Activated CD4-positive, alpha-beta T cell treated with anti-CD3 and anti-CD28 coated beads, Interleukin-2, amount 50 U/mL, for 16 hours (primary cell): ENCODE data around the gene CDC73.
A peak's percentile ranks its signal among the peaks of the same experiment; 100 is the strongest.
"Not testable (repeated sequence)": the region's sequence is repeated elsewhere in the genome, so short reads cannot be mapped to it uniquely, and the experiment has no call there.

ENCODE experiments used
- DNase-seq: peaks from one replicate; pipeline ENCODE4 v3.0.0-alpha.2; 2020

CDC73 gene

DNA sequence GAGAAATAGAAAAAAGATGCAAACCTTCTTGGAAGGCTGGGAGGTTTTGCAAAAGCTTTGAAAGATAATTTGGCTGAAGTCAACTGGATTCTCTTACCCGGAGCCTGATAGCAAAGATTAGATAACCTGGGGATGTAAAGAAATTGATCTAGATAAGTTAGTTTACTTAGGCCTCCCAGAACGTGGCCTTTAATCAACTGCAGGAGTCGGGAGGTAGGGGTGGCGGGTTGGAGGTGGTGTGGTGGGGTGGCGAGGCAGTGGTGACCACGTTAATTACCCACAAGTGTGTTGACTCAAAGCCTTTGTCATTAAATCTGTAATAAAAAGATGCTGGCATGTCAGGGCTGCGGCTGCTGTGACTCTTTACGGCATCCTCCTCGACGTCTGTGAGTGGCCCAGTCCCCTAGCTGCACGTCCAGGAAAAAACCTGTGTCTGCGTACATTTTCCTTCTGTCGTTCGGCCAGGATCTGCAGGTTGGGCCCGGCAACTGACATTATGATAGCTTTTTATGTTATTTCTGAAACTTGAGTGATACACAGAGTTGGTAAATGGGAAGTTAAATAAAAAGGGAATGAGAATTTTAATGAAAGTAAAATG, 115.6 kb downstream of the CDC73 start:
- DNase-seq, result no peak

DNA sequence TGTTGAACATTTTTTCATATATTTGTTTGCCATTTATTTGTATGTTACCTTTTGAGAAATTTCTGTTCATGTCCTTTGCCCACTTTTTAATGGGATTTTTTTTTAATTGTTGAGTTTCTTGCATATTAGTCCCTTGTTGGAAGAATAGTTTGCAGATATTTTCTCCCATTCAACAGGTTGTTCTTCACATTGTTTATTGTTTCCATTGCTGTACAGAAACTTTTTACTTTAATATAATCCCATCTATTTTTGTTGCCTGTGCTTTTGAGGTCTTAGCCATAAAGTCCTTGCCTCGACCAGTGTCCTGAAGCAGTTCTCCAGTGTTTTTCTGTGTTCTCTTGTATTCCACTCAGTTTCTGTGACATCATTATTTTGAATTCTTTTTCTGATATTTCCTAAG, 118.8 kb downstream of the CDC73 start:
- DNase-seq, result no peak

DNA sequence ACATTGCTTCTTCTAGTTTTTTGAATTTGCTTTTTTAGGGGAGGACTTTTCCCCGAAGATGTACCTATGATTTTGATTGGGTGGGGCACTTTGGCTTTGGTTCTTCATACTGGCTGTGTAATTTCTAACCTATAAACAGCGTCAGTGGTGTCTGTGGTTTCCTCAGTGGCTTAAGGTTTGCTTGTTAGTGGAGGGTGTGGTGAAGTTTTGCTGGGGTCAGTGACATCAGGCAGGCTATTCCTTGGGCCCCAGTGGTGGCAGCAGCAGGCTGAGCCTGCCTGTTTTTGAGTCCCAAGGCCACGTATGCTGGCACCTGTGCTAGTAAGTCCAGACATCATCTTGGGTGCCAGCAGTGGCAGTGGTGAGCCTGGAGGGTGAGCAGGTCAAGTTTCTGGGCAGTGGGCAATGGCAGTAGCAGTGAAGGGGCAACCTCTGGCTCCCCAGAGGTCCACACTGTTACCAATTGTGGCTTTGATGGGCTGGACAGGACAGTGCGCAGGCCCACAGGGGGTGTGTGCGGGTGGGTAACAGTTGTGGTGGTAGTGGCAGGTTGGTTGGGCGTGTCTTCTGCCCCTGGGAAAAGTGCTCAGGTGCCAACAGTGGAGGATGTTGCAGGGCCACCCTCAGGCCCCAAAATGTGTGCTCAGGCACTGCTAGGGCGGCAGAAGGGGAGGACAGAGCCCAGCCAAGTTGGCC, 119.4 kb downstream of the CDC73 start:
- DNase-seq, result peak; percentile 66

DNA sequence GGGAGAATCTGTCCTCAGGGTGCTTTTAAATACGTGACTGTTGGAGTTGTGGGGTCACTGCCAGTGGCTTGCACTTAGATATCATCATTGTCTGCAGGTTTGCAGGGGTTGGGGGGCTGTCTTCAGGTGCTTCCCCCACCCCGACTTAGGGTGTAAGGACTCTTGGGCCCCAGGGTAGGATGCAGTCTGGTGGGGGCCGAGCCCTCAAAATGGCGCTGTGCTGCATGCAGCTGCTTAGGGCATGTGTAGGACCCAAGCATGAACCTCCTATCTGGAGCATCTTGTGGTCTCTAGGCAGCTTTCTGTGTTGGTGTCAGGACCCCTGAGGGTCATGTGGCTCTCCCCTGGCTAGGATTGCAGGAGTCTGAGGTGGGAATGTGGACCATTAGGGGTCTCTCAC, 120.2 kb downstream of the CDC73 start:
- DNase-seq, result no peak

DNA sequence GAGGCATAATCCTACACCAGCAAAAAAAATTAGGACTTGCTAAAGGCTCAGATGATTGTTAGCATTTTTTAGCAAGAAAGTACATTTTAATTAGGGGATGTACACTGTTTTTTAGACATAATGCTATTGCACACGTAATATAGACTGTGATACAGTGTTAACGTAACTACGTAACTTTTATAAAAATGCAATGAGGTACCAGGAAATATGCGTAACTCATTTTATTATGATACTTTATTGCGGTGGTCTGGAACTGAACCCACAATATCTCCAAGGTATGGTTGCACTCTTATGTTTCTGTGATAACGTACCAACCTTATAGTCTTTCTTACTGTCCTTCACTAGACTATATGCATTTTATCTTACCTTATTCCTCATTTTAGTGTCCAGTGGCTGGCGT, 127.4 kb downstream of the CDC73 start:
- DNase-seq, result no peak

DNA sequence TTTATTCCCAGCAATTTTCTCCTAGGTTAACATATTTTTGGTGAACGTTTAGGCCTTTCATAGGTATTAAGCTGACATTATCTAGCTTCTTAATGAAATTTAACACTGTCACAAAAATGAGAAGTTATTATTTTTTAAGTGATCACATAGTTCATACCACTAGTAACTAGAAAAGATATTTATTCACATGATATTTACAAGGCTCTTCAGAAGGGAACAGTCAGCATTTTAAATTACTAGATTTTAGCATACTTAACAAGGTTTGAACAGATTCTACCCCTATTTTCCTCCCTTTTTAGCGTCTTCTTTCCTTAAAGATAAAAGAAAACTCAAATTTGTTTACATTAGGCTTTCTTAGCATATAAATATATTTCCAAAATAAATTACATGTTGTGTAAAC, 130.1 kb downstream of the CDC73 start:
- no peak for DNase-seq

DNA sequence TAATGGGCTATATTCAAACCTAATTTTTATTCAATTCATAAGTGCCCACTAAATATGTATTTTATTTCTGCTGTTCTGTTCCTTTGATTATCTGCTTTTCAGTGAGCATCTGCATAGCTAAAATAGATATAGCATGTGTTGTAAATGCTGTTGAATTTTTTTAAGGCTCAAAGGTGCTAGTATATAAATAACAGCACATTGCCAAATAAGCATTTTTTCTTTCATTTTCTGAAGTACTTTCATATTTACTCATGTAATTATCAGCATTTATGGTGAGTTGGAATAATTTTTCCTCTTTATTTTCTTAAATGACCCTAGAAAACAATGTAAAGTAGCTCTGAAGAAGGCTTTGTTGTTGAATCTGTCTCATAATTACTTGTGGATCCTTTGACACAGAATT, 134.2 kb downstream of the CDC73 start:
- DNase-seq, result no peak

DNA sequence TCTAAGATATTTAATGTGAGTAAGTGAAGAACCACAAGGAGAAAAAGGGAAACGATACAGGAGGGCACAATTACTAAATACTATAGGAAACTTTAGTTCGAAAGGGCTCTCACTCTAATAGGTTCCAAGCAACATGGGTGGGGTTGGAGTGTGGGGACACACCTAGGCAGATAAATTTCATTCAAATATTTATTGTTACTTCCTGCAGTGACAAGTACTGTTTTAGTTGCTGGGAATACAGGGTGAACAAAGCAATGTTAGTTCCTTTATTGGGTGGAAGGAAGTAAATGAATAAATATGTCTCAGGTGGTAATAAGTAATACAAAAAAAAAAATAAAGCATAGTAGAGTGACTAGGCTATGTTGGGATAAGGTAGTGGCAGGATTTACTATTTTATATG, 137.8 kb downstream of the CDC73 start:
- no peak for DNase-seq

DNA sequence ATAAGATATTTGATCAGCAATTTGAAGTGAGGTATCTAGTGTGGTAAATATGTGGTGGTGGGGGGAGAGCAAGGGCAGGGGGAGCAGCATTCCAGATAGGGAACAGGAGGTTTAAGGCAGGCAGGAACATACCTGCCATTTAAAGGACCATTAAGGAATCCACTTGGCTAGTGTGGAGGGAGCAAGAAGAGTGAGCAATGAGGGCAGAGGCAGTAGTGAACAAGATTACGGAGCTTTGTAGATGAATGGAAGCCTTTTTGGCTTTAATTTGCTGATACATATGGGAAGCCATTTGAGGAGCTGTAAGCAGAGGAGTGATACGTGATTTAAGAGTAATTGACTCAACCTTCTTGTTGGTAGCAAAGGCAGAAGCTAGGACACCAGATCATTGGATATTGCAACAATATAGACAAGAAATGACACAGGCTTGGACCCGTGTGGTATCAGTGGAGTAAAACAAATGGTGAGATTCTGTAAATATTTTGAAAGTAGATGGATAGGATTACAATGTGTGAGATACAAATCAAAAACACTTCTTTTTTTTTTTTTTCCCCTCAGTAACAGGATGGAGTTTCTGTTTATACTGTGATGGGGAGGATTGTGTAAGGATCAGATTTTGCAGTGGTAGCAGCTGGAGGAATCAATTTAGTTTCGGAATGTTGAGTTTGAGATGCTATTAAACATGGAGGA, 138.4 kb downstream of the CDC73 start:
- no peak for DNase-seq

DNA sequence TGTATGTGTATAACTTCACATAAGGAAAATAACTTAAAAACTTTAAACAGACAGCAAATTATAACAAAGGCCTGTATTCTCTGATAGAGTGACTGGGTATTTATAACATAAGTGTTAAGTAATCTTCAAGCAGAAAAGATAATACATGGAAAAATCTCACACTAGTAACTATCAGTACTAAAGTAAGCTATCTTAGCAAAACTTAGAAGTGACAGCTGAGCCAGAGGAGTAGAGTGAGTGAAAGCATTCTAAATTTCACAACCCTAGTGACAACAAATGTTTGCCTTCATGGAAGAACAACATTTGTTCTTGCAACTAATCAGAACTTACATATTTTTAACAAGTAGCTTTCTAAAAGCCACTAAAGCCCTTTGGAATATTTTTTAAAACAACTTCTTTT, 139.1 kb downstream of the CDC73 start:
- DNase-seq, result no peak

DNA sequence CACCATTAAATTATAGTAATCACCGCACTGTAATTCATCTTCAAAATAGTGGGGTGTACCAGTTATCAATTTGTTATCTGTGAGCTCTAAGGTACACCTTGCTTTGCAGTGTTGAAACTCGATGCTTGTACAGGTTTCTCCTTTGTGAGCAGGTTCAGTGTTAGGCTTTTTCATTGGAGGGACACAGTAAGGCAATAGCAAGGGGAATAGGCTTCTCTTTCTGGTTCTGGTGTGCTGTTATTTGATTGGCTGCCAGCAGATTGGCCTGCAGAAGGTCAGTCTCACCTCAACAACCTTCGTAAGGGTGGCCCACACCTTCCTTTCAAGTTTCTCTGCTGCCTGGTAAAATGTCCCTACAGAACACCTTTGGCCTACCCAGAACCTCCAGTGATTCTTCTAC, 140.8 kb downstream of the CDC73 start:
- no peak for DNase-seq

DNA sequence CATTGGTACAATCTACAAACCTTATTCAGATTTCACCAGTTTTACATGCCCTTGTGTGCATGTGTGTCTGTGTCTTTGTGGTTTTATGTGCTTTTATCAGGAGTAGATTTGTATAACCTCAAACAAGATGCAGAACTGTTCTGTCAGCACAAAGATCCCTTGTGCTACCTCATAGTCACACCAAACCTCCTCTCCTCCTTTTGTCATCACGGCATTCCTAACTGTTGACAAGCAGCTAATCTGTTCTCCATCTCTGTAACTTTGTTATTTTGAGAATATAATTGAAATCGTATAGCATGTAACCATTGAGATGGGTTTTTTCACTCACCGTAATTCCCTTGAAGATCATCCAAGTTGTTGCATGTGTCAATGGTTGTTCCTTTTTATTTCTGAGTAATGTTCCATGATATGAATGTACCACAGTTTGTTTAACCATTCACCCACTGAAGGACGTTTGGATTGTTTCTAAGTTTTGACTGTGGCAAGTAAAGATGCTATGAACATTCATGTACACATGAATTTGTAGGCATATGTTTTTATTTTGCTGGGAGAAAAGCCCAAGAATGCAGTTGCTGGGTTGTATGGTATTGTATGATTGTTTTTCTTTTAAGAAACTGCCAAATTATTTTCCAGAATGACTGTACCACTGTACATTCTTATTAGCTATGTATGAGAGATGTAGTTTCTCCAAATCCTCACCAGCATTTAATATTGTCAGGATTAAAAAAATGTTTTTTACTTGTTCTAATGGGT, 142.7 kb downstream of the CDC73 start:
- no peak for DNase-seq

DNA sequence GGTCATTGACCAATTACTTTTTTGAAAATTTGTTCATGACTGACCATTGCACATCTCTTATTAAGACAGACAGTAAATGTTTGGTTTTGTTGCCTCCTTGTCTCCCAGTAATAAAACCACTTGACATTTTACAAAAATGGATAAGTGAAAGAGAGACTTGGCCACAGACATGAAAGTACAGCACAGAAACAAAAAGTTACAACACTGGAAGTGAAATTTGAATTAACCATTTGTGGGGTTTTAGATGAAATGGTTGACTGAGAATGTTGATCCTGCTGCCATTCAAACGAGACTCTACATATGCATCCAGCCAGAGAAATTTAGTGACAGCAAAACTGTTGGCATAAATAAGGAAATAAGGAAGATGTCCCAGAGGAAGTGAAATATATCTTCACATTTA, 143.9 kb downstream of the CDC73 start:
- DNase-seq, result no peak

DNA sequence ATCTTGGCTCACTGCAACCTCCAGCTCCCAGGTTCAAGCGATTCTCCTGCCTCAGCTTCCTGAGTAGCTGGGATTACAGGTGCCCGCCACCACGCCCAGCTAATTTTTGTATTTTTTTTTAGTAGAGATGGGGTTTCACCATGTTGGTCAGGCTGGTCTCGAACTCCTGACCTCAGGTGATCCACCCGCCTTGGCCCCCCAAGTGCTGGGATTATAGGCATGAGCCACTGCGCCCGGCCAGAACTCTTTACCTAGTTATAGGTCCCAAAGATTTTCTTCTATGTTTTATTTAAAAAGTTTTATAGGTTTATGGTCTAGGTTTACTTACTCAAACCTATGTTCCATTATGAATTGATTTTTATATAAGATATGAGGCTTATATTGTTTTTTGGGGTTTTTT, 145.0 kb downstream of the CDC73 start:
- DNase-seq, result not testable (repeated sequence)

DNA sequence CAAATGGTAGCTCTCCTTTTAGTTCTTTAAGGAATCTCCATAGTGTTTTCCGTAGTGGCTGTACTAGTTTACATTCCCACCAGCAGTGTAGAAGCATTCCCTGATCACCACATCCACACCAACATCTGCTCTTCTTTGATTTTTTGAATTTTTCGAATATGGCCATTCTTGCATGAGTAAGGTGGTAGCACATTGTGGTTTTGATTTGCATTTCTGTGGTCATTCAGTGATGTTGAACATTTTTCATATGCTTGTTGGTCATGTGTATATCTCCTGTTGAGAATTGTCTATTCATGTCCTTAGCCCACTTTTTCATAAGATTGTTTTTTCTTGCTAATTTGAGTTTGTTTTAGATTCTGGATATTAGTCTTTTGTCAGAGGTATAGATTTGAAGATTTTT, 149.2 kb downstream of the CDC73 start:
- DNase-seq, result no peak

DNA sequence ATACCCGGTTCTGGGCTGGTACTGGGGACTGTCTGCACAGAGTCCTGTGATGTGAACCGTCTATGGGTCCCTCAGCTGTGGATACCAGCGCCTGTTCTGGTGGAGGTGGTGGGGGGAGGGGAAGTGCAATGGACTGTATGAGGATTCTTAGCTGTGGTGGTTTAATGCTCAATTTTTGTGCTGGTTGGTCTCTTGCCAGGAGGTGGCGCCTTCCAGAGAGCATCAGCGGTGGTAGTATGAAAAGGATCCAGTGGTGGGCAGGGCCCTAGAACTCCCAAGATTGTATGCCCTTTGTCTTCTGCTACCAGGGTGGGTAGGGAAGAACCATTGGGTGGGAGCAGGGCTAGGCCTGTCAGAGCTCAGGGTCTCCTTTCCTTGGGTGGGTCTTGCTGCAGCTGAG, 153.9 kb downstream of the CDC73 start:
- DNase-seq, result no peak

DNA sequence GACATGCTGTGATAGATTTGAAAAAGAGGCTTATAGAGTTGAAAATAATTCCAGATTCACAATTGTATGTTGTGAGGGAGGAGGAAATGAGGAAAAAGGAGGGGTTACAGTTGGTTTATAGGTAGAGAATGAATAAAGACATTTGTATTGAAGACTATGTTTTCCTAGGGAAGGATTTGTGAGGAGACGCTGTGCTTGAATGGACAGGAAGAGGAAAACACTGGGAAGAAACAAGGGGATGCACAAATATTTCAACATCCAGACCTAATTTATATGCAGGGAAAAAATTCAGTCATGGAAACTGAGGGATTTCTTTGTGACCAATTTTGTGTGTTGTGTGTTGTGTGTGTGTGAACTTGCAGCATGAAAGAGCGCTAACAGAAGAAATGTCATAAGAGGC, 157.1 kb downstream of the CDC73 start:
- no peak for DNase-seq

DNA sequence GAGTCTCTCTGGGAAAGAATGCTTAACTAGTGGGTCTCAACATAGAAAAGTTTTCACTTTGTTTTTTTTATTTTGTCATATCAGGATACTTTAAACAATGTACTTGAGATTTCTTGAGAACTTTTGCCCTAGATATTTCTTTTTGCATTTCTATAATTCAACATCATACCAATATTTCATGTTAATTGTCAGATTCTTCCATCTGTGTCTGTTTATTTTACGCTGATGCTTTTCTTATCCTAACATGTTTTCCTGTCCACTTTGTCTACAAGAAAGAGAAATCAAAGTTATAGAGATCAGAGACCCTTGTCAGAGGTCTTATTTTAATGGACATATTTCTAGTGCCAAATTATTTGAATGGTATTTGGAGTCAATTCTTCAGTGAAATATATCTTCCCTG, 160.1 kb downstream of the CDC73 start:
- DNase-seq, result no peak

DNA sequence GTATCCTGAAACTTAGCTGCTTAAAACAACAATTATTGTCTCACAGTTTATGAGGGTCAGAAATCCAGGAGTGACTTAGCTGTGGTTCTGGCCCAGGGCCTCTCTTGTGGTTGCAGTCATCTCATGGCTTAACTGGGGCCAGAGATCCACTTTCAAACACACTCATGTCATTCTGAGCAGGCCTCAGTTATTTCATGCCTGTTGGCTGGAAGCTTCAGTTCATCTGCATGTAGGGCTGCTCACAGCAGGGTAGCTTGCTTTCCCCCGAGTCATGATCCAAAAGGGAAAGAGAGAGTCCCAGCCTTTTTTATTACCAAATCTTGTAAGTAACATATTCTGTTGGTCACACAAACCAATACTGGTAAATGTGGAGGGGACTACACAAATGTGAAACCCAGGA, 161.2 kb downstream of the CDC73 start:
- no peak for DNase-seq

DNA sequence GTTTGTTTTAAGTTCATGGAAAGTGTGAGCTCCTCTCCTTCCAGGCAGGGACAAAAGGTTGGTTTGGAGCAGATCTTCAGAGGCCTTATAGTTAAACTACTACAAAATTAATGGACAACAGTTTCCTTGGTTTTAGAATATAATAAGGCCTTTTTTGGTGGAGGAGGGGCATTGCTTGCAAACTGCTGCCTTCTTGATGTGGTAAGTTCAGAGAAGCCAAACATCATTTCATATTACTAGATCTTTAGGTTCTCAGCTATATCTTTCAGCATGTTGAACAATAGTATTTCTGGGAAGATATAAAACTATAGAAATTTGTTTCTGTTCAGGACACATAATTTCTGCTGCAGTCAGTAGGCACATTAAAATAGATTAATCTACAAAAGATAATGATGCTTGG, 162.4 kb downstream of the CDC73 start:
- no peak for DNase-seq

DNA sequence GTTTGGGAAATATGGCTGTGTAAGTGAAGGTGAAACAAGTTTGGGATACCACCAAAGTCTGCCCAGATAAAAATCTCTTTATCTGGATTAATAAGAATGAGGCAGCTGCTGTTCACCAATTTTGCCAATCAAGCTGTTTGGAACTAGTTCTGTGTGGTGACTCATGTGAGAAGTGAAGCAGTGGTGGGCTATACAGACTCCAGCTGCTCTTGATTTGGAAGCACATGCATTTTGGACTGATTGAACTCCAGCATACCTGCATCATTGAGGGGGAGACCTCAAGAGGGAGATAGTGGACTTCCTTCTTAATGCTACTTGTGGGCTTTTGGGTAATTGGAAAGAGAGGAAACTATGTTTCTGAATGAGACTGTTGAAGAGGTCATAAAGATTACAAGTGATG, 163.8 kb downstream of the CDC73 start:
- no peak for DNase-seq

DNA sequence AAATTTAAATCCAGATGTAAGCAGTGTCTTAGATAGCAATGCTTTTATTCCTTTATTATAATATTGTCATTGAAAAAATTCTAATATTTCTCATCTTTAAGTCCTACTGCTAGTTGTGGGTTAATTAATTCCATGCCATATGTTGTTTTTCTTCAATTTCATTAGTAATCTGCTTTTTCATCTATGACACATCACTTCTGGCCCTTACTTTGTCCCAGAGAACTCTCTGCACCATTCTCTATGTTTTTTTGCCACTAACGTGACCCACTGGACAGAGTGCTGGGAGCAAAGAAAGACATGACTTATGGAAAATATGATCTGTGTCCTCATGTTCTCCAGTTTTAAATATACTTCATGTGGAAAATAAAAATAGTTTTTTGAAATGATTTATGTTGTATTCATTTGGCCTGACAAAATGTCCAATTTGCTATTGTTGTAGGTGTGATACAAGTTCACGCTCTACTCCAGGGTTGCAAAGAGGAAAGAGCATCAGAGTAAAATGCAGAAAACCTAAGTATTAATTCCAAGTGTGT, 166.8 kb downstream of the CDC73 start:
- DNase-seq, result not testable (repeated sequence)

DNA sequence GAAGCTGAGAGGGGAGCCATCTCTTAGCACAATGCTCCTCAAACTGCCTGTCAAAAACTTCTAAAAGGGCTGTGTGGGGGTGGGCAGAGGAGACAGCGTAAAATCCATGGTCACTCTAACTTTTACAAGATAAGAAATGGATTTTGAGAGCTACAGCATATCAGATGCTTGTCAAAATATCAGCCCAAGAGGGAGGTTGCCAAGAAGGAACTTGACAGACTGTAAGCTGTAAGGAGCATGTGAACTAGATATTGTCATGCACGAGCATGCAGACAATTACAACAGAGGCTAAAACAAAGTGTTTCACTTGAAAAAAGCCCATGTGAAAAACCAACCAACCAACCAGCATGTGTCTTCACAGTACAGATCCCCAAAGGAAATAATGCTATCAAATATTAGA, 171.9 kb downstream of the CDC73 start:
- DNase-seq, result no peak

DNA sequence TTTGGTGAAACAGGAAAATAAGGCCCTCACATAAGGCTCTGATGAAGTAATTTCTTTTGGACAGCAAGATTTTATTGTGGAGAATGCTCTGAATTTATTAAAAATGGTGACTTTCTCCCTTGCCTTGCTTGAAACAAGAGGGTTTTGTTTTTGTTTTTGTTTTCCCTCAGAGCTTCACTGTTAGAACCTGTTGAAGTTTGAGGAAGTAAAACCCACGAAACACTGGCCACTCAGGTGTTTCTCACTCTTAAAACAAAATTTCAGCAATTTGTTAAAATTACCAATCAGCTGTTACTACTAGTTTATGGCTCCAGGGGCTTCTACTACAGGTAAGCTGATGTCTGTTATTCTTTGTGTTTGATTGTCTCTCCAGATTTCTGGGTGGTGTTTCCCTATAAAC, 177.2 kb downstream of the CDC73 start:
- DNase-seq, result no peak
